Measurements from ENCODE around the gene ADAMTS12. TPM values are rescaled to one million over a fixed set of nuclear protein-coding genes. Genes with fewer than 3 reads are reported as not detected.

The ADAMTS12 gene
- total and polyA plus RNA-seq, 2 of the 8 experiments (the other 6 are each of a cell fraction or from before 2014, with no cell fraction given): 6.4 to 12.8 TPM

DNA sequence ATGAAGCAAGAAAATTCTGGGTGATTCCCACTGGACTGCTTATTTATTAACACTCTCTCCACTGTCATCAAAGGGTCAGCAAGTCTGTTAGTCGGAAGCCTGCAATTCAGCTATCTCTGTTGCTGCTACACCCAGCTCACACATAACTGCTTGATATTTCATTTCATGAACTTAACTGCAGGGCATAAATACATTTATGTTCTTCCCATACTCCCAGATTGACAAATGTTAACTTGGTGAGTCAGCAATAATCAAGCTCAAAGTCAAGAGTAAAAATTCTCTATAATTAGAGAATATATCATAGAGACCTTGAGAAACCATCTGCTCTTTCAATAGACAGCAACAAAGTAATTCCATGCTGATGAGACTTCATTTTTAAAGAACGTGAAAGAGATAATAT lies 198.8 kb downstream of the ADAMTS12 start:
- H3K36me3 ChIP-seq (ENCODE audit: control insufficient read depth in 2 of 4, insufficient read depth in 4 of 4, low read length in 3 of 4): peaks cover 0 to 2% (median 0%) of the 10 kb centered on the region in 4 experiments; a peak in 1 of 8 replicates
- no peak overlapping the region for H3K4ac ChIP-seq (replicated peaks; ENCODE audit: insufficient read length, low read depth, low read length)
- FAIRE-seq: no peak
- 90% methylated on average over 2 of the region's 2 CpGs; no CpG with 5 or more reads in 1 of the 2 experiments for WGBS, 2 experiments (ENCODE audit: extremely low coverage in 1 of 2, insufficient coverage in 1 of 2, insufficient read length in 1 of 2, insufficient replicate concordance in 2 of 2, low coverage in 1 of 2, low lambda C conversion rate in 2 of 2, missing lambda C conversion rate in 1 of 2)
- no peak overlapping the region for H3K23ac ChIP-seq (ENCODE audit: insufficient read length)
- no peak overlapping the region for H2AFZ ChIP-seq (ENCODE audit: low read length)
- H3K4me2 ChIP-seq (ENCODE audit: insufficient read depth in 1 of 2, low read depth in 2 of 2, low read length in 2 of 2): no peak overlapping the region
- no peak overlapping the region for H2BK12ac ChIP-seq (ENCODE audit: low read depth, low read length)
- H3K14ac ChIP-seq (ENCODE audit: insufficient read length): no peak overlapping the region
- H4K5ac ChIP-seq (ENCODE audit: insufficient read length, low read depth, low read length): no peak overlapping the region
- no peaks in the 10 kb centered on the region for H4K20me1 ChIP-seq (replicated peaks in 1 of 2; ENCODE audit: control insufficient read depth in 1 of 2, insufficient read depth in 2 of 2, low read length in 2 of 2)
- no peaks in the 10 kb centered on the region for H3K79me2 ChIP-seq (ENCODE audit: control insufficient read depth in 1 of 2, insufficient read depth in 2 of 2, low read length in 2 of 2)
- H2BK120ac ChIP-seq (replicated peaks; ENCODE audit: low read depth, low read length): no peak overlapping the region
- ChIA-PET POLR2A (ENCODE audit: partially characterized antibody) (no interaction called here), CTCF (ENCODE audit: partially characterized antibody) (no interaction called here)
- no peak overlapping the region for H2AK5ac ChIP-seq (ENCODE audit: low read depth, low read length)
- H3K27me3 ChIP-seq (replicated peaks in 1 of 4; ENCODE audit: control insufficient read depth in 3 of 4, extremely low read depth in 1 of 4, insufficient read depth in 3 of 4, low read length in 3 of 4): no peaks in the 10 kb centered on the region
- no peak overlapping the region for H2BK5ac ChIP-seq (ENCODE audit: low read depth, low read length)
- no peaks in the 10 kb centered on the region for H3K79me1 ChIP-seq (ENCODE audit: low read depth, low read length)
- peaks cover 0 to 4% of the 10 kb centered on the region in 2 experiments; a peak in 1 of 4 replicates for H3K9me3 ChIP-seq (ENCODE audit: insufficient read depth in 2 of 2, low read depth in 1 of 2, low read length in 1 of 2)
- H3K27ac ChIP-seq (ENCODE audit: low read depth, low read length): no peak overlapping the region
- H3K9ac ChIP-seq (replicated peaks in 1 of 4; ENCODE audit: extremely low read depth in 1 of 4, low read depth in 3 of 4, low read length in 3 of 4): no peak overlapping the region
- H2BK20ac ChIP-seq (ENCODE audit: low read length): no peak overlapping the region
- DNase-seq (ENCODE audit: low read depth in 1 of 2, low spot score in 2 of 2): no peak
- no peak overlapping the region for H4K8ac ChIP-seq (ENCODE audit: extremely low read depth, insufficient read depth, low read length)
- H3K4me1 ChIP-seq (replicated peaks in 1 of 4; ENCODE audit: control insufficient read depth in 3 of 4, insufficient read depth in 4 of 4, low read length in 3 of 4): 0 out of 7 replicates have a peak, but pooled peaks cover 0 to 3% (median 0%) of the 10 kb centered on the region in 4 experiments
- H4K91ac ChIP-seq (replicated peaks; ENCODE audit: insufficient read length, low read length): no peak overlapping the region
- no peak overlapping the region for H3K4me3 ChIP-seq (ENCODE audit: extremely low read depth in 1 of 4, insufficient read depth in 2 of 4, low read depth in 3 of 4, low read length in 4 of 4)
- no peak overlapping the region for H2BK15ac ChIP-seq (ENCODE audit: low read length)
- H3K18ac ChIP-seq (ENCODE audit: extremely low read depth, low read length): no peak overlapping the region
- H3K23me2 ChIP-seq (ENCODE audit: low read depth, low read length): no peaks in the 10 kb centered on the region
- no peak overlapping the region for H3K56ac ChIP-seq (replicated peaks; ENCODE audit: insufficient read length, low read depth, low read length)
- no peak for TF ChIP-seq SP1 (IDR thresholded peaks at IDR 0.05; ENCODE audit: low read depth, low read length)
- no peak for TF ChIP-seq SIN3A (conservative IDR thresholded peaks at IDR 0.05 in 1 of 2, IDR thresholded peaks at IDR 0.05 in 1 of 2; ENCODE audit: low read depth in 1 of 2, low read length in 2 of 2)
- TF ChIP-seq CHD2 (IDR thresholded peaks at IDR 0.05; ENCODE audit: low read length): no peak
- no peak for TF ChIP-seq KDM4A (IDR thresholded peaks at IDR 0.05; ENCODE audit: low read depth, low read length, severe bottlenecking)
- TF ChIP-seq CTBP2 (IDR thresholded peaks at IDR 0.05; ENCODE audit: borderline replicate concordance, insufficient read depth, insufficient read length, low read length): no peak
- no peak for TF ChIP-seq SIX5 (IDR thresholded peaks at IDR 0.05; ENCODE audit: low read depth, low read length)
- TF ChIP-seq ASH2L (IDR thresholded peaks at IDR 0.05; ENCODE audit: low read length): no peak
- TF ChIP-seq FOSL1 (IDR thresholded peaks at IDR 0.05; ENCODE audit: insufficient read depth, low read depth, low read length): no peak
- no peak for TF ChIP-seq SUZ12 (IDR thresholded peaks at IDR 0.05; ENCODE audit: low read length)
- no peak for TF ChIP-seq HDAC2 (IDR thresholded peaks at IDR 0.05; ENCODE audit: borderline replicate concordance in 1 of 2, low read depth in 2 of 2, low read length in 2 of 2)
- no peak for TF ChIP-seq JUND (IDR thresholded peaks at IDR 0.05; ENCODE audit: low read length)
- no peak for TF ChIP-seq CTCF (IDR thresholded peaks at IDR 0.05; ENCODE audit: control extremely low read depth in 1 of 3, insufficient read depth in 1 of 3, low read depth in 1 of 3, low read length in 3 of 3)

Data from H1 (cell line).